ENCODE results near the gene NELL1. TPM values are rescaled to one million over a fixed set of nuclear protein-coding genes. Genes with fewer than 3 reads are reported as not detected.

NELL1 gene
- total and polyA plus RNA-seq, 2 donors (not counting 3 experiments of a cell fraction or from before 2014, with no cell fraction given) = not detected

DNA sequence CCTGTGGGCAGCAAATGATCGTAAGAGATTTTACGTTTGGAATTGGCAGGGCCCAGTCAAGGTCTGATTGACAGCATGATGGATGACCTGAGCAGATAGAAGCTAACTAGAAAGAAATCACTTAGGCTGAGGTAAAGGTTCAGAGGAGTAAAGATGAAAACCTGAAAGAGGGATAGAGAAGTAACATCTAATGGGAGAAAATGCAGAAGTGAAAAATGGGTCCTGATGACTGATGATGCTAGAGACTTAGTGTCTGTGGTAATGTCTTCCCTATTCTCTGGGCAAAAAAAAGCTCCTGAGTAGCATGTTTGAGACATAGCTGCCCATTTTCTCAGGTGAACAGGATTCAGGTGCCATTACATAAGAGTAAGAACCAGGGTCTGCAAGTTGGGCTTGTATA, 894.7 kb downstream of the NELL1 start:
- FAIRE-seq = no peak
- no peaks in the 10 kb centered on the region for H3K4me1 ChIP-seq (ENCODE audit: control insufficient read depth, extremely low read depth, insufficient read depth, low read length)
- no peak overlapping the region for H3K4me3 ChIP-seq (replicated peaks in 1 of 3; ENCODE audit: insufficient read depth in 1 of 3, low read depth in 1 of 3, low read length in 3 of 3)
- H3K9ac ChIP-seq (replicated peaks; ENCODE audit: extremely low read depth, insufficient read depth, low read length) = no peak overlapping the region
- H3K9me1 ChIP-seq (replicated peaks; ENCODE audit: control insufficient read depth, extremely low read depth, insufficient read depth, low read length) = no peaks in the 10 kb centered on the region
- H3K9me3 ChIP-seq (replicated peaks; ENCODE audit: control insufficient read depth, insufficient read depth, low read length) = peaks cover 6% of the 10 kb centered on the region
- no peaks in the 10 kb centered on the region for H3K36me3 ChIP-seq (ENCODE audit: control insufficient read depth in 2 of 2, extremely low read depth in 1 of 2, insufficient read depth in 2 of 2, low read length in 2 of 2)
- intact Hi-C loops (cut with micrococcal nuclease) = no loop called here
- no TSS peak for BruUV-seq (replicated peaks)
- H3K79me2 ChIP-seq (ENCODE audit: control insufficient read depth, insufficient read depth, low read length) = no peaks in the 10 kb centered on the region
- ChIA-PET POLR2A (no interaction called here), CTCF (no interaction called here)
- no peaks in the 10 kb centered on the region for H3K27me3 ChIP-seq (ENCODE audit: control insufficient read depth in 2 of 2, insufficient read depth in 2 of 2, low read length in 2 of 2)
- no peak overlapping the region for H2AFZ ChIP-seq (ENCODE audit: low read depth, low read length)
- no peak overlapping the region for H3K4me2 ChIP-seq (ENCODE audit: insufficient read depth, low read length)
- dilution Hi-C loops (cut with MboI; ENCODE audit: extremely low pct_ligation_motif_present, low sequenced_read_pairs) = no loop called here
- DNase-seq (ENCODE audit: low read depth, low spot score) = no peak
- TF ChIP-seq FOS (IDR thresholded peaks at IDR 0.05; ENCODE audit: borderline replicate concordance, insufficient read depth, low read length) (no peak), POLR2A (IDR thresholded peaks at IDR 0.05; ENCODE audit: low read depth, low read length) (no peak), GATA2 (IDR thresholded peaks at IDR 0.05; ENCODE audit: insufficient read depth, insufficient read length, low read depth, low read length) (no peak), EZH2 (IDR thresholded peaks at IDR 0.05; ENCODE audit: borderline replicate concordance, low read depth, low read length, severe bottlenecking) (no peak), JUN (IDR thresholded peaks at IDR 0.05; ENCODE audit: borderline replicate concordance, insufficient read depth, insufficient read length, low read depth) (no peak), POLR2AphosphoS5 (IDR thresholded peaks at IDR 0.05; ENCODE audit: insufficient read depth, low read depth, low read length) (no peak), MYC (IDR thresholded peaks at IDR 0.05; ENCODE audit: low read depth, low read length) (no peak), CTCF (IDR thresholded peaks at IDR 0.05; ENCODE audit: extremely low read depth in 1 of 2, insufficient read depth in 1 of 2, low read depth in 1 of 2, low read length in 2 of 2) (no peak)
- TF ChIP-seq, protein P1, sequence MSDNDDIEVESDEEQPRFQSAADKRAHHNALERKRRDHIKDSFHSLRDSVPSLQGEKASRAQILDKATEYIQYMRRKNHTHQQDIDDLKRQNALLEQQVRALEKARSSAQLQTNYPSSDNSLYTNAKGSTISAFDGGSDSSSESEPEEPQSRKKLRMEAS (IDR thresholded peaks at IDR 0.05; ENCODE audit: insufficient read depth, insufficient read length) = no peak
- H4K20me1 ChIP-seq (replicated peaks; ENCODE audit: control insufficient read depth, extremely low read depth, insufficient read depth, low read length) = no peaks in the 10 kb centered on the region
- no peak overlapping the region for H3K27ac ChIP-seq (ENCODE audit: insufficient read depth, low read depth, low read length)

All from endothelial cell of umbilical vein (primary cell).